IPS-NIHi11 (cell line): ENCODE data around the gene IFITM1.
A peak's percentile ranks its signal among the peaks of the same experiment; 100 is the strongest.
"Not testable (repeated sequence)": the region's sequence is repeated elsewhere in the genome, so short reads cannot be mapped to it uniquely, and the experiment has no call there.

Source experiments
- DNase-seq: peaks from one replicate; pipeline ENCODE4 v3.0.0; 2012; ENCODE audit warnings: mixed read lengths, low spot score

IFITM1 gene

GRCh38 chr11:293852-294661 lies 19.8 kb upstream of the IFITM1 start:
- DNase-seq = no peak

GRCh38 chr11:294780-295179 lies 19.1 kb upstream of the IFITM1 start:
- no peak for DNase-seq

- no peak for DNase-seq
Measured at GRCh38 chr11:295351-296170, 18.3 kb upstream of the IFITM1 start.

GRCh38 chr11:296171-297050 lies 17.4 kb upstream of the IFITM1 start:
- no peak for DNase-seq

- no peak for DNase-seq
Measured at GRCh38 chr11:297051-297585, 16.7 kb upstream of the IFITM1 start.

- no peak for DNase-seq
Measured at GRCh38 chr11:297586-298405, 16.0 kb upstream of the IFITM1 start.

- DNase-seq = no peak
Measured at GRCh38 chr11:298406-299065, 15.3 kb upstream of the IFITM1 start.

GRCh38 chr11:299081-299891 lies 14.6 kb upstream of the IFITM1 start, which contains the start of gene IFITM5:
Gene IFITM5 (minus strand): TSS chr11:299526. CDS start chr11:299490, 36 bp downstream.
- DNase-seq = no peak

- DNase-seq = peak; percentile 47
Measured at GRCh38 chr11:299951-300735, 13.7 kb upstream of the IFITM1 start.

- no peak for DNase-seq
Measured at GRCh38 chr11:303363-303762, 10.5 kb upstream of the IFITM1 start.

GRCh38 chr11:304061-304506 lies 9.8 kb upstream of the IFITM1 start:
- no peak for DNase-seq

GRCh38 chr11:304915-305843 lies 8.7 kb upstream of the IFITM1 start:
- peak; percentile 74 for DNase-seq

- no peak for DNase-seq
Measured at GRCh38 chr11:305844-306211, 8.0 kb upstream of the IFITM1 start.

- DNase-seq = no peak
Measured at GRCh38 chr11:306645-307371, 7.0 kb upstream of the IFITM1 start.

- DNase-seq = not testable (repeated sequence)
Measured at GRCh38 chr11:307766-308708, 5.8 kb upstream of the IFITM1 start, which contains the start of gene IFITM2. Gene IFITM2 (plus strand): TSS chr11:307816. CDS start chr11:308193, 377 bp downstream.
